Coronary artery (tissue), 2 donors: ENCODE measurements around the gene SCFD2.

Experiments
- DNase-seq: peaks from one replicate; pipeline ENCODE4 v3.0.0-alpha.2; 2017; ENCODE audit warnings: low spot score
- H3K27ac ChIP-seq, 2 donors: fragments of 200-600 bp; sonication (generic); one replicate each; pipeline ENCODE4 v1.5.1; 2016 to 2019
- H3K4me3 ChIP-seq: fragments of 200-600 bp; sonication (generic); 2 replicates; pipeline ENCODE4 v1.5.1; 2016; ENCODE audit warnings: mild to moderate bottlenecking, moderate library complexity
- TF ChIP-seq, protein P1 (sequence below): fragments of 200-600 bp; sonication (generic); IDR thresholded peaks from one replicate; pipeline ENCODE4 v1.5.1; 2019; ENCODE audit warnings: antibody characterized with exemption

Gene SCFD2

DNA sequence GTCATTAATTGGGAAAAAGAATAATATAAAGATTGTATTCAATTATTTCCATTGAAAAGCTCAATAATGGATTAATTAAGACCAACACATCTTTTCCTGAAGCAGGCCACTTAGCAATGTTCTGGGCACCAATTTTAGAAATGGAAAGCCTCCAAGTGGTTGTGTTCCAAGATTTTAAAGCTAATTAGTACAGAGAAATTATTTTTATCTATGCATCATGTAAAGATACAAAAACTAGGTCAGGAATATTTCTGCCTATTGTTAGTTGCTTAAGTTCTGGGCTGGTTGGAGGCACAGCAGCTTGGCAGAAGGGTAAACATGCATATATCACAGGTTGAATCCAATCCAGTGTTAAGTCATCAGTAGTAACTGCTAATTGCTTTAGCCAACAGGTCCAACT, 401.9 kb downstream of the SCFD2 start:
- TF ChIP-seq, protein P1, sequence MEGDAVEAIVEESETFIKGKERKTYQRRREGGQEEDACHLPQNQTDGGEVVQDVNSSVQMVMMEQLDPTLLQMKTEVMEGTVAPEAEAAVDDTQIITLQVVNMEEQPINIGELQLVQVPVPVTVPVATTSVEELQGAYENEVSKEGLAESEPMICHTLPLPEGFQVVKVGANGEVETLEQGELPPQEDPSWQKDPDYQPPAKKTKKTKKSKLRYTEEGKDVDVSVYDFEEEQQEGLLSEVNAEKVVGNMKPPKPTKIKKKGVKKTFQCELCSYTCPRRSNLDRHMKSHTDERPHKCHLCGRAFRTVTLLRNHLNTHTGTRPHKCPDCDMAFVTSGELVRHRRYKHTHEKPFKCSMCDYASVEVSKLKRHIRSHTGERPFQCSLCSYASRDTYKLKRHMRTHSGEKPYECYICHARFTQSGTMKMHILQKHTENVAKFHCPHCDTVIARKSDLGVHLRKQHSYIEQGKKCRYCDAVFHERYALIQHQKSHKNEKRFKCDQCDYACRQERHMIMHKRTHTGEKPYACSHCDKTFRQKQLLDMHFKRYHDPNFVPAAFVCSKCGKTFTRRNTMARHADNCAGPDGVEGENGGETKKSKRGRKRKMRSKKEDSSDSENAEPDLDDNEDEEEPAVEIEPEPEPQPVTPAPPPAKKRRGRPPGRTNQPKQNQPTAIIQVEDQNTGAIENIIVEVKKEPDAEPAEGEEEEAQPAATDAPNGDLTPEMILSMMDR = no peak
- no peak overlapping the region for H3K27ac ChIP-seq
- DNase-seq = no peak

DNA sequence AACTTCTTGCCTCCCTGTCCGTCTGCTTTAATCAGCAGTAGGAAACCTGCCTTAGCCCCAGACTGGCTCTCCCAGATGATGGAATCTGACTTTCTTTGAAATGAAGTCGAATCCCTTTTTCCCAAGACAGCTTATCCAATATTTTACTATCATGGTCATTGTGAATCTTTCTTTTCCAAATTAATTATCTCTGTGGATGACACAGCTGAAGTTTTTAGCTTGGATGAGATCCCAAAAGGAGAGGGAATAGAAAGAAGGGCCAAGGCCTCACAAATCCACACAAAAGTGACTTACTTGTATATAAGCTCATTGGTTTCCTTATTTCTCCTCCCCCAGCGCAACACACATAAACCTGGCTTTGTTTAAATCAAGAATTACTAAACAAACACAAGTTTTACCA, 403.1 kb downstream of the SCFD2 start:
- no peak overlapping the region for H3K27ac ChIP-seq
- TF ChIP-seq, protein P1 = no peak
- H3K4me3 ChIP-seq = no peak overlapping the region
- DNase-seq = no peak

More for the DNA sequence above, 401.9 kb downstream of the SCFD2 start:
- no peak overlapping the region for H3K4me3 ChIP-seq

DNA sequence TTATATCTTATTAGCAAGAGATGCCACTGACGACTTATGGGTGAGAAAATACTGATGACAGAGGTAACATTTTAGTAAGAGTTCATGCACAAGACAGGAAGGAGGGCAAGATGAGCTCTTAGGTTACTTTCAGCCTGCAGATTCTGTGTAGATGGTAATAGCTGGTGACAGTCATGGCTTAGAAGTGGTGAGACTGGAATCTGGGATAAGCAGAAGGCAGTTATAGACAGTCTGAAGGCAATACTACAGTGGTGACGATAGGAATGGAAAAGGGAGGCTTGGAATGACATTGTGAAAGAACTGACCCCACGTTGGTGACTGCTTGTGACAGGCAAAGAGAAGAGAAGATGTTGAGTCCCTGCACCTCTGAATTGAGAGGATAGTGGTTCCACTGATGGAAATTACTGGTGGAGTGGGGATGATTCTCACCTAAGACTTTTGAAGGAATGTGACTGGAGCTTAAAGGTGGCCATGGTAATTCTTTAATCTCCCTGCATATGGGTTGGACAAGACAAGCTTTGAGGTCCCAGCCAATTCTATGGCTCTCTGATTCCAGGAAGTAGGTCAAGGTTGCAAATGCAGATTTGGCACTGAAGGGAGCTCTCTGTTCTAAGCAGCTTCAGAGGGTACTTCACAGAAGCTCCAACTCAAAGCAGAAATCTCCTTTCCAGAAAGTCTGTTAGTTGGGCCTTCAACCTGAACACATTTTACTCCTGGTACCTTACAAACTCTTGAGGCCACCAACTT, 404.0 kb downstream of the SCFD2 start:
- no peak overlapping the region for H3K4me3 ChIP-seq
- no peak for DNase-seq
- no peak overlapping the region for H3K27ac ChIP-seq
- TF ChIP-seq, protein P1 = no peak

DNA sequence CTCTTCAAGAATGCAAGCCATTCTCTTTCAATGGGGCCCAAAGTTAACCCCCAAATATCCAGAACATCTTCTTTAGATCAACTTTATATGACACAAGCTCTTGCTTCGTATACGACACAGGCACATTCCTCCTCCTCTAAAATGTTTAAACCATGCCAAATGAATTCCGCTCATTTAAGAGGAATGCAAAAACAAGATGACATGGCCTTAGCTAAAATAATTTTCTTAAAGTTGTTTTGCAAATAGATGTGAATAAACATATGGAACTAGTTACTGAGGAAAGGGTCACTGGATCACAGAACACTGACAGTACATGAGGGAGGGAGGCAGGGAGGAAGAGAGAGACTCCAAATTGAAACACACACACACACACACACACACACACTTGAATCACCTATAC, 406.3 kb downstream of the SCFD2 start:
- Histone ChIP-seq H3K4me3 (no peak overlapping the region), H3K27ac (no peak overlapping the region)
- no peak for DNase-seq
- TF ChIP-seq, protein P1 = no peak

DNA sequence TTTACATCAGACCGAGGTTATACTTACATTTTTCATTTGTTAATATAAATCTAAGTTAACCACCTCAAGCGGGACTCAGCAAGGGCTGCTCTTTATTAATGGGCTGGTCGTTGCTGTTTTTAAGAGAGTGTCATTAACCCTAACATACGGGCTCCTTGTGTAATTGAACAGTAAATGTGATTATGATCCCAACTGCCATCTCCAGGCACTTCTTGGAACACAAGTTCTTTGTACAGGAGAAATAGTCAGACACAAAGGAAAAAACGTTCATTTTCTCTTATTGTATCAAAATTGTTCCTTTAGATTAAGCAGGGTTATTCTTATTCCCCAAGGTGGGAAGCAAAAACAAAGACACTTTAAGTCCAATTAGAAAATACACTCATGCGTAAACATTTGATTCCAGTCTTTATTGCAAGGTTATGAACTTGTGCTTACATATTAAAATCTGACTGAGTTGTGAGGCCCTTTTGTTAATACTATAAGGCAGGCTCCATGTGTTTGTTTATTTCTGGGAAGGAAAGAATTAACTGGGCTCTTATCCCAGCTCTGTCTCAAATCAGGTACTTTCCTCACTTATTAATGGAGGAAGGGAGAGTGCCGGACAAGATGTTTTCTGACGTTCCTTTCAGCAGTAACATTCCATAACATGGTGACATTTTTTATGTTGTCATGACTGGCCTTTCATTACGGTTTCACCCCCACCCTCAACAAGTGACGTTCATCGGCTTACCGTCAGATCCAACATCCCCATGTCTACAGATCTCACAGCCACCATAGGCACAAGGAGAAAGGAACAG, 407.8 kb downstream of the SCFD2 start:
- no peak for DNase-seq
- no peak overlapping the region for H3K27ac ChIP-seq
- H3K4me3 ChIP-seq = no peak overlapping the region
- TF ChIP-seq, protein P1 = no peak

DNA sequence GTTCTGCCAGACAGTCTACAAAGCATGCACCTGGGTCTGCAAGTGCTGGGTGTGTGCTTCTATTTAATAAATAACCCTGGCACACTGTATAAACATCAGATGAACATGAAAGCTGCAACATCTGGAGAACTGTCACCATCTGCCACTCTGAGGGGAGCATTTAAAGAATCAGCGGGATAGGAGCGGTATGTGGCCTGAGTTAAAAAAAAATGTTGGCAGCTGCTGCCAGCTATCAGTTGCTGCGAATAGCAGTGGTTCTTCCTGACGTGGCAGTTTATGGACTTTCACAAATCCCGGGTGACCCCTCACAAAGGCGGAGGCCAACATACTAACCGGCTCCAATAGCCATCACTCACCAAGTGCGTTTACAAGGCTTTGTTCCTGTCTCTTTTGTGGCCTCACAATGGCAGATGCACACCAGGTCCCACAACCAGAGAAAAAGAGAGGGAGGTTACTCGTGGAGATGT, 408.6 kb downstream of the SCFD2 start:
- TF ChIP-seq, protein P1 = no peak
- DNase-seq = no peak
- Histone ChIP-seq H3K4me3 (no peak overlapping the region), H3K27ac (no peak overlapping the region)

DNA sequence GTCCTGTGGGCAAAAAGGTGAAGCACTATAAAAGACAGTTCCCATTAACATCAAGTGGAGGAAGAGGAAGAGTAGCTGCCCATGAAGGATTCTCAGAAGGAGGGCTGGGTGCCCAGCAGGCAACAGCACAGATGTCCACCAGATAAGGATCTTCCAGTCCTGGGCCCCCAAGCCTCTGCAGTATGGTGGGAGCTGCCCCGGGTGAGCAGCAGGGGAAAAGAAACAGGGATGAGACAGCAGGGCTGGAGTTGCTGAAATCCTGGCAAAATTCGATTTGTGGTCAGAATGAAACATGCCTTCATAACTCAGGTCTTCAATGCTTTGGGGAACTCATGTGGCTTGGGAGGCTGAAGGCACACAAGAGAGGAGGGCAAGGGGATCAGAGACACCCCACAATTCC, 409.2 kb downstream of the SCFD2 start:
- H3K4me3 ChIP-seq = no peak overlapping the region
- no peak for DNase-seq
- no peak overlapping the region for H3K27ac ChIP-seq

More for the DNA sequence above, 409.2 kb downstream of the SCFD2 start:
- TF ChIP-seq, protein P1 = no peak
